Measurements from ENCODE around the gene POU4F2.

The POU4F2 gene

GRCh38 chr4:146638786-146639505 is at the start of gene POU4F2:
TSS of gene POU4F2 (plus strand) at chr4:146638893. CDS start at chr4:146639141, 248 bp downstream.
- Histone ChIP-seq H3K27me3 (ENCODE audit: insufficient read depth, low read length) (peaks cover 89% of the 10 kb centered on the region), H3K4me3 (ENCODE audit: low read length) (peak within 1 kb of the TSS; percentile 44), H3K4me1 (ENCODE audit: insufficient read depth, low read length) (peaks cover 25% of the 10 kb centered on the region), H3K9me3 (ENCODE audit: low read length) (no peaks in the 10 kb centered on the region), H3K36me3 (ENCODE audit: insufficient read depth, low read length) (no peaks in the 10 kb centered on the region), H2AFZ (ENCODE audit: low read depth, low read length) (peak within 1 kb of the TSS; percentile 89)

GRCh38 chr4:146590801-146591200 is 47.9 kb upstream of the POU4F2 start:
- Histone ChIP-seq H3K4me3 (ENCODE audit: low read length) (no peak overlapping the region), H3K9me3 (ENCODE audit: low read length) (no peaks in the 10 kb centered on the region), H2AFZ (ENCODE audit: low read depth, low read length) (no peak overlapping the region), H3K4me1 (ENCODE audit: insufficient read depth, low read length) (no peaks in the 10 kb centered on the region), H3K27me3 (ENCODE audit: insufficient read depth, low read length) (no peaks in the 10 kb centered on the region), H3K36me3 (ENCODE audit: insufficient read depth, low read length) (no peaks in the 10 kb centered on the region)

GRCh38 chr4:146592019-146592418 is 46.7 kb upstream of the POU4F2 start:
- Histone ChIP-seq H3K36me3 (ENCODE audit: insufficient read depth, low read length) (no peaks in the 10 kb centered on the region), H3K27me3 (ENCODE audit: insufficient read depth, low read length) (no peaks in the 10 kb centered on the region), H2AFZ (ENCODE audit: low read depth, low read length) (no peak overlapping the region), H3K9me3 (ENCODE audit: low read length) (no peaks in the 10 kb centered on the region), H3K4me1 (ENCODE audit: insufficient read depth, low read length) (no peaks in the 10 kb centered on the region), H3K4me3 (ENCODE audit: low read length) (no peak overlapping the region)

GRCh38 chr4:146632770-146633470 is 5.8 kb upstream of the POU4F2 start:
- no peak overlapping the region for H2AFZ ChIP-seq (ENCODE audit: low read depth, low read length)
- H3K9me3 ChIP-seq (ENCODE audit: low read length): no peaks in the 10 kb centered on the region
- no peak overlapping the region for H3K4me3 ChIP-seq (ENCODE audit: low read length)
- peaks cover 51% of the 10 kb centered on the region for H3K27me3 ChIP-seq (ENCODE audit: insufficient read depth, low read length)
- H3K36me3 ChIP-seq (ENCODE audit: insufficient read depth, low read length): no peaks in the 10 kb centered on the region
- peaks cover 11% of the 10 kb centered on the region for H3K4me1 ChIP-seq (ENCODE audit: insufficient read depth, low read length)

- no peak overlapping the region for H2AFZ ChIP-seq (ENCODE audit: low read depth, low read length)
- H3K4me1 ChIP-seq (ENCODE audit: insufficient read depth, low read length): peaks cover 16% of the 10 kb centered on the region
- H3K4me3 ChIP-seq (ENCODE audit: low read length): no peak overlapping the region
- peaks cover 56% of the 10 kb centered on the region for H3K27me3 ChIP-seq (ENCODE audit: insufficient read depth, low read length)
- H3K36me3 ChIP-seq (ENCODE audit: insufficient read depth, low read length): no peaks in the 10 kb centered on the region
- H3K9me3 ChIP-seq (ENCODE audit: low read length): no peaks in the 10 kb centered on the region
Observed at GRCh38 chr4:146633471-146633800, 5.3 kb upstream of the POU4F2 start.

- Histone ChIP-seq H3K4me3 (ENCODE audit: low read length) (no peak overlapping the region), H2AFZ (ENCODE audit: low read depth, low read length) (no peak overlapping the region), H3K36me3 (ENCODE audit: insufficient read depth, low read length) (no peaks in the 10 kb centered on the region), H3K4me1 (ENCODE audit: insufficient read depth, low read length) (peaks cover 25% of the 10 kb centered on the region), H3K27me3 (ENCODE audit: insufficient read depth, low read length) (peaks cover 68% of the 10 kb centered on the region), H3K9me3 (ENCODE audit: low read length) (no peaks in the 10 kb centered on the region)
Observed at GRCh38 chr4:146634825-146635224, 3.9 kb upstream of the POU4F2 start.

GRCh38 chr4:146637621-146638332 is 916 bp upstream of the POU4F2 start:
- Histone ChIP-seq H2AFZ (ENCODE audit: low read depth, low read length) (peak overlapping the region; percentile 76), H3K27me3 (ENCODE audit: insufficient read depth, low read length) (peaks cover 90% of the 10 kb centered on the region), H3K4me1 (ENCODE audit: insufficient read depth, low read length) (peaks cover 25% of the 10 kb centered on the region), H3K36me3 (ENCODE audit: insufficient read depth, low read length) (no peaks in the 10 kb centered on the region), H3K9me3 (ENCODE audit: low read length) (no peaks in the 10 kb centered on the region), H3K4me3 (ENCODE audit: low read length) (peak overlapping the region; percentile 44)

GRCh38 chr4:146638333-146638785 is 334 bp upstream of the POU4F2 start:
- Histone ChIP-seq H3K4me3 (ENCODE audit: low read length) (peak overlapping the region; percentile 44), H3K36me3 (ENCODE audit: insufficient read depth, low read length) (no peaks in the 10 kb centered on the region), H3K4me1 (ENCODE audit: insufficient read depth, low read length) (peaks cover 25% of the 10 kb centered on the region), H3K27me3 (ENCODE audit: insufficient read depth, low read length) (peaks cover 90% of the 10 kb centered on the region), H2AFZ (ENCODE audit: low read depth, low read length) (peak overlapping the region; percentile 76), H3K9me3 (ENCODE audit: low read length) (no peaks in the 10 kb centered on the region)

GRCh38 chr4:146639506-146639932 is 826 bp downstream of the POU4F2 start:
- no peaks in the 10 kb centered on the region for H3K36me3 ChIP-seq (ENCODE audit: insufficient read depth, low read length)
- peak overlapping the region; percentile 89 for H2AFZ ChIP-seq (ENCODE audit: low read depth, low read length)
- H3K4me3 ChIP-seq (ENCODE audit: low read length): peak overlapping the region; percentile 44
- peaks cover 89% of the 10 kb centered on the region for H3K27me3 ChIP-seq (ENCODE audit: insufficient read depth, low read length)
- no peaks in the 10 kb centered on the region for H3K9me3 ChIP-seq (ENCODE audit: low read length)
- H3K4me1 ChIP-seq (ENCODE audit: insufficient read depth, low read length): peaks cover 25% of the 10 kb centered on the region

- no peaks in the 10 kb centered on the region for H3K9me3 ChIP-seq (ENCODE audit: low read length)
- no peak overlapping the region for H2AFZ ChIP-seq (ENCODE audit: low read depth, low read length)
- no peaks in the 10 kb centered on the region for H3K36me3 ChIP-seq (ENCODE audit: insufficient read depth, low read length)
- peaks cover 89% of the 10 kb centered on the region for H3K27me3 ChIP-seq (ENCODE audit: insufficient read depth, low read length)
- H3K4me3 ChIP-seq (ENCODE audit: low read length): no peak overlapping the region
- H3K4me1 ChIP-seq (ENCODE audit: insufficient read depth, low read length): peaks cover 25% of the 10 kb centered on the region
Observed at GRCh38 chr4:146640021-146640464, 1.4 kb downstream of the POU4F2 start.

- H3K4me3 ChIP-seq (ENCODE audit: low read length): no peak overlapping the region
Observed at GRCh38 chr4:146640465-146641061, 1.9 kb downstream of the POU4F2 start.

GRCh38 chr4:146641762-146642161 is 3.1 kb downstream of the POU4F2 start:
- Histone ChIP-seq H3K9me3 (ENCODE audit: low read length) (no peaks in the 10 kb centered on the region), H3K4me3 (ENCODE audit: low read length) (no peak overlapping the region), H2AFZ (ENCODE audit: low read depth, low read length) (no peak overlapping the region), H3K27me3 (ENCODE audit: insufficient read depth, low read length) (peaks cover 92% of the 10 kb centered on the region), H3K4me1 (ENCODE audit: insufficient read depth, low read length) (peaks cover 20% of the 10 kb centered on the region), H3K36me3 (ENCODE audit: insufficient read depth, low read length) (no peaks in the 10 kb centered on the region)

More at GRCh38 chr4:146640465-146641061, 1.9 kb downstream of the POU4F2 start:
- no peak overlapping the region for H2AFZ ChIP-seq (ENCODE audit: low read depth, low read length)
- H3K9me3 ChIP-seq (ENCODE audit: low read length): no peaks in the 10 kb centered on the region
- H3K36me3 ChIP-seq (ENCODE audit: insufficient read depth, low read length): no peaks in the 10 kb centered on the region
- H3K4me1 ChIP-seq (ENCODE audit: insufficient read depth, low read length): peaks cover 25% of the 10 kb centered on the region
- peaks cover 89% of the 10 kb centered on the region for H3K27me3 ChIP-seq (ENCODE audit: insufficient read depth, low read length)
